HG03354 (cell line): ENCODE measurements around the gene MYL2.
"Not testable (repeated sequence)": the region's sequence is repeated elsewhere in the genome, so short reads cannot be mapped to it uniquely, and the experiment has no call there.

Experiments used
- ATAC-seq: cut with Tn5 transposase; IDR thresholded peaks from one replicate; pipeline ENCODE4 v1.9.1; 2021; ENCODE audit warnings: mild to moderate bottlenecking; ENCODE audit not compliant: unreplicated experiment, poor library complexity, severe bottlenecking

MYL2 gene

GRCh38 chr12:110920324-110920910 lies at the start of gene MYL2:
MYL2 (minus strand) TSS chr12:110920579; CDS start chr12:110920529, 50 bp downstream.
- ATAC-seq = no peak

- ATAC-seq = no peak
Measured at GRCh38 chr12:110966081-110966760, 45.8 kb upstream of the MYL2 start.

GRCh38 chr12:110965574-110965973 lies 45.2 kb upstream of the MYL2 start:
- ATAC-seq = no peak

- no peak for ATAC-seq
Measured at GRCh38 chr12:110960795-110961194, 40.4 kb upstream of the MYL2 start.

- ATAC-seq = no peak
Measured at GRCh38 chr12:110957652-110958051, 37.3 kb upstream of the MYL2 start.

- no peak for ATAC-seq
Measured at GRCh38 chr12:110957159-110957558, 36.8 kb upstream of the MYL2 start.

GRCh38 chr12:110950867-110951266 lies 30.5 kb upstream of the MYL2 start:
- not testable (repeated sequence) for ATAC-seq

- ATAC-seq = not testable (repeated sequence)
Measured at GRCh38 chr12:110950466-110950865, 30.1 kb upstream of the MYL2 start.

GRCh38 chr12:110948041-110948440 lies 27.7 kb upstream of the MYL2 start:
- ATAC-seq = no peak

GRCh38 chr12:110943373-110943772 lies 23.0 kb upstream of the MYL2 start:
- ATAC-seq = no peak

- ATAC-seq = no peak
Measured at GRCh38 chr12:110941391-110941790, 21.0 kb upstream of the MYL2 start.

- ATAC-seq = no peak
Measured at GRCh38 chr12:110940933-110941332, 20.6 kb upstream of the MYL2 start.

- no peak for ATAC-seq
Measured at GRCh38 chr12:110940296-110940695, 19.9 kb upstream of the MYL2 start.

GRCh38 chr12:110937104-110937641 lies 16.8 kb upstream of the MYL2 start:
- ATAC-seq = no peak

- ATAC-seq = no peak
Measured at GRCh38 chr12:110936367-110937103, 16.2 kb upstream of the MYL2 start.

- ATAC-seq = no peak
Measured at GRCh38 chr12:110935588-110935987, 15.2 kb upstream of the MYL2 start.

- no peak for ATAC-seq
Measured at GRCh38 chr12:110934093-110934852, 13.9 kb upstream of the MYL2 start.

- ATAC-seq = no peak
Measured at GRCh38 chr12:110933326-110933974, 13.1 kb upstream of the MYL2 start.

GRCh38 chr12:110932046-110932445 lies 11.7 kb upstream of the MYL2 start:
- ATAC-seq = no peak
